HG03378 (cell line): ENCODE measurements around the gene CACNG4.

Source experiments
- ATAC-seq: cut with Tn5 transposase; IDR thresholded peaks from one replicate; pipeline ENCODE4 v1.9.1; 2021; ENCODE audit warnings: mild to moderate bottlenecking, moderate library complexity; ENCODE audit not compliant: unreplicated experiment

The CACNG4 gene

GRCh38 chr17:66963909-66964771 lies at the start of gene CACNG4:
CACNG4 (plus strand) TSS chr17:66964707; CDS start chr17:66964912, 205 bp downstream.
- ATAC-seq: no peak

GRCh38 chr17:66915204-66915611 lies 49.3 kb upstream of the CACNG4 start:
- no peak for ATAC-seq

- ATAC-seq: no peak
Measured at GRCh38 chr17:66915792-66916191, 48.7 kb upstream of the CACNG4 start.

DNA sequence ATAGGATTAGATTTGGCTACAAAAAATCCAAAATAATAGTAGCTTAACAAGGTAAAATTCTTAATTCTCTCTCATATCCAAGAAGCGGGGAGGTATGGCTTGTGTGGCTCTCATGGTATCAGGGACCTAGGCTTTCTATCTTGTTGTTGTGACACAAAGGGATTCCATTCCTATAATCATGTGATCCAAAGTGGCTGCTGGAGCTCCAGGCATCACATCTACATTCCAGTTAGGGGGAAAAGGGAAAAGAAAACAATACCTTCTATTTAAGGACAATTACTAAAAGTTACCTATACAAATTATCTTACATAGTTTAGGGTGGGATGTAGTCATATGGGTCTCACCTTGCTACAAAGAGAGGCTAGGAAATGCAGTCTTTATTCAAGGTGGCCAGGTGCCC lies 47.6 kb upstream of the CACNG4 start:
- ATAC-seq: no peak

DNA sequence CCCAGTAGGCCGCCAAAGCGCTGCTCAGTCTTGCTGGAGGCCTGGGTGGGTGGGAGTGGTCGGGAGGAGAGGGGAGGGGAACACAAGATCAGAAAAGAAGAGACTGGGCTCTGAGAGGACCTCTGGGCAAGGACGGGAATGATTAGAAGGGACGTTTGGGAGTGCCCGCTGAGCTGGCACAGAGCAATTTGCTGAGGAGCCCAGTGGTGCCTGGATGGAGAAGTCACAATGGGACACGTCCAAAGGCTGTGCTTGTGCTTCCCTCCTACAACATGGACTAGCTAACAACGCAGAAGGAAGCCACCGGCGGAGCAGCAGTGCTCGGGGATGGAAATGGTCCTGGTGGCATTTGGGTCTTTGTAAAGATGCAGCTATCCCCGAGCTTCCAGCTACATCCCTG lies 45.6 kb upstream of the CACNG4 start:
- no peak for ATAC-seq

DNA sequence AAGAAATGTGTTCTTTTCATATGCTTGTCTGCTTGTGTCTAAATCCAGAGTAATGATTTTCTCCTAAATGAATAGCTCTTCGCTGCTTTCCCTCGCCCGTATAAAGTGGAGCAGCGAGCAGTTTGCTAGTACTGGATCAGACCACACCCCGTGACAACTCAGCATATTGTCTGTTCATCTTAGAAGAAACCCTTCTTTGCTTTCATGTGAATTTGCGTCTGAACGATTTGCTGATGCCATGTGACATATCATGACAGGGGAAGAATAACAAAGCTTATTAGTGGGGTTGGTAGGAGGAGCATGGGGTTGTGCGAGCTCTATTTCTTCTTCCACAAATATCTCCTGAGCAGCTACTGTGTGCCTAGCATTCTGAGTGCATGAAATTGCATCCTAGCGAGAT lies 44.1 kb upstream of the CACNG4 start:
- no peak for ATAC-seq

- ATAC-seq: no peak
Measured at GRCh38 chr17:66920950-66921349, 43.6 kb upstream of the CACNG4 start.

DNA sequence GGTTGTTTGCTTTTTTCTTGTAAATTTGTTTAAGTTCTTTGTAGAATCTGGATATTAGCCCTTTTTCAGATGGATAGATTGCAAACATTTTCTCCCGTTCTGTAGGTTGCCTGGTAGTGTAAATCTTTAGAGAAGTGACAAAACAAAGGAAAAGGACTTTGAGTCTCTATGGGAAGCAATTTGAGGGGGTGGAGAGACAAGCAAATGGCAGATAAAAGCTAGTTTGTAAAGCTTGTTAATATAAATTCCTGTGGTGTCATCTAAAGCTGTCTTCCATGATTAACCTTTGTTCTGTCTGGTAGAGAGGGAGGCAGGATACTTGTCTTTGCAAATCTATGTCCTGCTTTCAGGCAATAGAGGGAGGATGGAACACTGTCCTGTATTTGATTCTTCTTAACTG lies 40.6 kb upstream of the CACNG4 start:
- no peak for ATAC-seq

- ATAC-seq: no peak
Measured at GRCh38 chr17:66925811-66926500, 38.6 kb upstream of the CACNG4 start.

DNA sequence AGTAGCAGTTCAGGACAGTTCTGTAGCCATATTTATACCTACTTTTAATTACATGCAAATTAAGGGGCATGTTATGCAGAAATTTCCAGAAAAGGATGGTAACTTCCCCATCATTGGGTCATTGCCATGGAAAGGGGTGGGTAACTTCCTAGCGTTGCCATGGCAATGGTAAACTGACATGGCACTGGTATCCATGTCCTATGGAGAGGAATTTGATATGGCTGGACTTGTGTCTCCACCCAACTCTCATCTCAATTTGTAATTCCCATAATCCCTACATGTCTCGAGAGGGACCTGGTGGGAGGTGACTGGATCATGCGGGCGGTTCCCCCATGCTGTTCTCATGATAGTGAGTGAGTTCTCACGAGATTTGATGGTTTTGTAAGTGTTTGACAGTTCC lies 35.6 kb upstream of the CACNG4 start:
- ATAC-seq: no peak

DNA sequence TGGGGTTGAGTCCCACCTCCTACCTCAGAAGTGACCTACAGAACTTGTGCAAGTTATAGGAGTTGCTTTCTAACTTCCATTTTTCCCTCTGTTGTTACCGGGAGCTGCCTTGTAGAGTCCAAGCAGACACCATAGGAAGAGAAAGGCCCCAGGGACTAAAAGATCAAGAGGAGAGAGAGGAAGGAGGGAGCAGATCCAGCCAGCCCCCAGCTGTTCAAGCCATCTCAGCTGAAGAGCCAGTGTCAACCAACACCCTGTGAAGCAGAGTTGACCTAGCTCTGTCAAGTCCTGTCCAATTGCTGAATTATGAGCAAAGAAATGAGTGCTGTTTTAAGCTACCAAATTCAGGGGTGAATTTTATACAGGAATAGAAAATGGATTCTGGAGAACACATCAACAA lies 34.9 kb upstream of the CACNG4 start:
- ATAC-seq: no peak

DNA sequence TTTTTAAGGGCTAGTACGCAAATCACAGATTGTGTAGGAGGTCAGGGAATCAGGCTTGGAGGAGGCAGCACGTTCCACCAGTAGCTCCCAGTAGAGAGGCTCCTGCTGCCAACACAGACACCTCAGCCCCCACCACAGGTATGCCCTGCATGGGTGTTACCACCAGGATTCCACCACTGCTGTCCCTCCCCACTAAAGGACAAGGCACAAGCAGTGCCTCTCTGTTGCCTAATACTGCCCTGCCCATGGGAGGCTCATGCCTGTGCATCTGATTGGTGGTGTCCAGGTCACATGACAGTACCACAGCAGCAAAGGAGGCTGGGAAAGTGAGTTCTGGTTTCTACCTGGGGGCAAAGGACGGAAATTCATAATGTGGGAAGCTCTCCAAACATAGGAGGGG lies 33.6 kb upstream of the CACNG4 start:
- ATAC-seq: no peak

DNA sequence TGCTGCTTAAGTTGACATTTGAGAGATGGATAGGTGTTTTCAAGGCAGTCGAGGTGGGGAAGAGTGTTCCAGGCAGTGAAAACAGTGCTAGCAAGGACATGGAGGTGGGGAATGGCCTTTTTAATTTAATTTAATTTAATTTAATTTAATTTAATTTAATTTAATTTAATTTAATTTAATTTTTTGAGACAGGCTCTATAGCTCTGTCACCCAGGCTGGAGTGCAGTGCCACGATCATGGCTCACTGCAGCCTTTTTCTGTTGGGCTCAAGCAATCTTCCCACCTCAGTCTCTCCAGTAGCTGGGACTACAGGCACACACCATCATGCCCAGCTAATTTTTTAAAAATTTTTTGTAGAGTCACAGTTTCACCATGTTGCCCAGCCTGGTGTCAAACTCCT lies 32.2 kb upstream of the CACNG4 start:
- no peak for ATAC-seq

- ATAC-seq: no peak
Measured at GRCh38 chr17:66934040-66934439, 30.5 kb upstream of the CACNG4 start.

- no peak for ATAC-seq
Measured at GRCh38 chr17:66935717-66936116, 28.8 kb upstream of the CACNG4 start.

- no peak for ATAC-seq
Measured at GRCh38 chr17:66938656-66939055, 25.9 kb upstream of the CACNG4 start.

DNA sequence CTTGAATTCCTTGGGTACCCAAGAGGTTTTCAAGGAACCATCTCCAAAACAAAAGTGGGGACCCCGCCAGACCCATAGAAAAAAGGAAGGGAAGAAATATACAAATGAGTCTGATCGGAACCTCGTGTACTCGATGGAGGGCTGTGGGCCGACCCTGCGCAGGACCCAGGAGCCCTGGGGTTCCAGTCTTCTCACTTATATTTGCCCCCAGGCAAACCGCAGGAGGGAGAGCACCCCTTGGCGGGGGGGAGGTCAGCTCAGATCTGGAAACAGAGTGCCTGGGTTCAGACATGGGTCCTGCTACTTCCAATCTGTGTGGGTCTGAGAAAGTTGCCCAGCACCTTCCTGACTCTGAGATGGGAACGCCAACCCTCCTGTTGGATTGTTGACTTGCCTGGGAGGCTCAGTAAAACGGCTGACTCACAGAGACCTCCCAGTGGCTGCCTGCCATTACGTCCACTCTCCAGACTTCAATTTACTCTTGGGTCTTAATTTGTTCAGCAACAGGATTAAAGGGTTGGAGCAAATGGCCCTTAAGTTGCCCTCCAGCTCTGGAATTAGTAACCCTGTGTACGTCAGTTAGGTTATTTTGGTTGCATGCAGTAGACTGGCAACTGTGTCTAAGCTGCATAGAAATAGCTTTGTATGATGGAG lies 24.9 kb upstream of the CACNG4 start:
- ATAC-seq: no peak

- ATAC-seq: no peak
Measured at GRCh38 chr17:66941249-66941648, 23.3 kb upstream of the CACNG4 start.

DNA sequence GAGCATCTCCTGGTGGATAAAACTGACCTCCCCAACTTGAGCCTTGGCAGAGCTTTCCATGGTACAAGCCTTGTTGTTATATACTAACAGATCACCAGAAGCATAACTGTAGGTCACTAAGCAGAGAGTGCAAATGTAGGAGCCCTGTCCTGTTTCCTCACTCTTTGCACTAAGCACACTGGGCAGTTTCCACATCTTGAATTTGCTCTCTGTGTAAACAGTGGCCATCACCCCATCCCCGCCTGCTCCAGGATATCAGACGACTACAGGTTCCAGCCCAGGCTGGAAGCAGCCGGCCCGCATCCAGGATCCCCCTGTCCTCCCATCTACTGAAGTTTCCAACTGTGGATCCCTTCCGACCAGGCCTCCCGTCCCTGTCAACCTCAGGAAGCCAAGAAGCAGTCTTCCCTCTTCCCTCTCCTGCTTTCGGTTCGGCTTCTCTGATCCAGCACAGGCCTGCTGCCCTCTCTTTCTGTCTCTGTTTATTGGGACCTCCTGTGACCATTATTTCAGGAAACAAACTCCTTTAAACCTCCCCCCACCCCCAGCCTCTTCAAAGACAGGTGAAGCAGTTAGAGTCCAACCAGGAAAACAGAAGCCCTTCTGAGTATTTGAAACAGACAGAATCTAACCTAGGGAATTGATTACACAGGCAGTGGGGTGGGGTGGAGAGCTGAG lies 22.6 kb upstream of the CACNG4 start:
- ATAC-seq: no peak

DNA sequence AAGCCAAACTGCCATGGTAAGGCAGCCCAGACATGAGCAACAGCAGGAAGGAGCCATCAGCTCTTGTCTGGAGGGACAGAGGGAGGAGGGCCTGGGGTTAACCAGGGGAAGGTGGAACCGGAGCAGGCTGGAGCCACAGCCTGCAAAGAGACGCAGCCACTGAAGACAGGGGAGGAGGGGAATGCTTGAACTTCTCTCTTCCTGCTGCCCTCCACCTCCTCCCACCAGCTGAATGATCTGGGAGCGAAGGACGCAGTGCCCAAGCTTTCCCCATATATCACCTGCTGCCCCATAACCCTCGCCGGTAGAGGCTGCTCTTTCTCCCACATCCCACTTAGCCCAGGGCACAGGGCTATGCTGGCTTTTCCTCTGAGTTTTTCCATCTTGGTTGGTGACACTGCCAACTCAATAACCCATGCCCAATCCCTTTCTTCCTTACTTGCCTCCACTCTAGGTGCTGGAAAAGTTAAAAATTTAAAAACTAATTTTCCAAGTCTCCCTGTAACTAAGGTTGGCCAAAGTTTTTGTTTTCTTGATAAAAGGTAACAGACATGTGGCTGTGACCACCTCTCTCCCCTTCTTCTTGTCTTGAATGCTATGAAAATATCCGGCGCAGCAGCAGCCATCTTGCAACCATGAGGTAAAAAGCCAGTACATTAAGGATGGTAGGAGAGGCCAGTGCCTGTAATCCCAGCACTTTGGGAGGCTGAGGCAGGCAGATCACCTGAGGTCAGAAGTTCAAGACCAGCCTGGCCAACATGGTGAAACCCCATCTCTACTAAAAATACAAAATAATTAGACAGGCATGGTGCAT lies 21.8 kb upstream of the CACNG4 start:
- ATAC-seq: no peak
